Activated CD8-positive, alpha-beta memory T cell treated with anti-CD3 and anti-CD28 coated beads, Interleukin-2, amount 10 ng/mL, durations not matched to agents 7 days and 5 days (primary cell): ENCODE results near the gene MOSPD3. TPM values are rescaled to one million over a fixed set of nuclear protein-coding genes. Genes with fewer than 3 reads are reported as not detected.
"Not testable (repeated sequence)": the region's sequence is repeated elsewhere in the genome, so short reads cannot be mapped to it uniquely, and the experiment has no call there.

ENCODE experiments used
- ATAC-seq: fragments of 150-1000 bp; cut with Tn5 transposase; one replicate; pipeline ENCODE4 v1.10.0; 2021; ENCODE audit warnings: moderate library complexity
- CTCF ChIA-PET: fragments of 350-600 bp; sonication (Branson Sonifier 250); formaldehyde crosslinking; loops from one replicate; lab custom pipeline; 2021; ENCODE audit warnings: antibody characterized with exemption; lab: Charles Lee
- DNase-seq: peaks from one replicate; pipeline ENCODE4 v3.0.0-alpha.2; 2020
- H3K27ac Mint-ChIP-seq: one replicate; pipeline ENCODE4 v1.8.0; 2021; ENCODE audit warnings: mild to moderate bottlenecking, mixed read lengths
- H3K27me3 Mint-ChIP-seq: one replicate; pipeline ENCODE4 v1.8.0; 2021; ENCODE audit warnings: mixed read lengths
- H3K36me3 Mint-ChIP-seq: one replicate; pipeline ENCODE4 v1.8.0; 2021; ENCODE audit warnings: mild to moderate bottlenecking, mixed read lengths
- H3K4me1 Mint-ChIP-seq: one replicate; pipeline ENCODE4 v1.8.0; 2021; ENCODE audit warnings: mixed read lengths
- H3K4me3 Mint-ChIP-seq: one replicate; pipeline ENCODE4 v1.8.0; 2021; ENCODE audit warnings: mild to moderate bottlenecking, moderate library complexity, mixed read lengths
- H3K9me3 Mint-ChIP-seq: one replicate; pipeline ENCODE4 v1.8.0; 2022; ENCODE audit warnings: low read depth, mixed read lengths
- total RNA-seq, 2 experiments: library from RNA; stranded (reverse); gene quantifications; one replicate each; pipeline ENCODE4 v1.2.3, GENCODE V29; 2021

Gene MOSPD3
- 10 to 100 TPM; 22.2 to 28.8 TPM for total RNA-seq

GRCh38 chr7:100611983-100612729 lies at the start of gene MOSPD3:
Gene MOSPD3, plus strand, starts transcription at chr7:100612540. Its CDS starts 252 bp downstream, at chr7:100612792.
- Mint-ChIP-seq H3K4me3 (peak within 1 kb of the TSS; percentile 87), H3K9me3 (no peaks in the 10 kb centered on the region), H3K27ac (peak within 1 kb of the TSS; percentile 100), H3K36me3 (peaks cover 2% of the 10 kb centered on the region), H3K4me1 (peaks cover 22% of the 10 kb centered on the region), H3K27me3 (no peaks in the 10 kb centered on the region)
- peak; percentile 99 for DNase-seq
- ATAC-seq, result peak; percentile 95
- CTCF ChIA-PET, result interaction anchor here (0.7 to 5.3 kb wide), 22 partner anchors 9 to 204 kb away, joined by 3 to 49 read pairs (median 5); partner anchors contain the start of genes FBXO24, GIGYF1, LRCH4 and MEPCE

GRCh38 chr7:100563100-100563564 lies 49.2 kb upstream of the MOSPD3 start:
- CTCF ChIA-PET, result interaction anchor here (0.7 to 11.4 kb wide), 16 partner anchors 8 to 130 kb away, joined by 3 to 154 read pairs (median 4); partner anchors contain the start of genes FBXO24, GIGYF1 and LRCH4
- no peak for ATAC-seq
- Mint-ChIP-seq H3K27ac (no peak overlapping the region), H3K36me3 (peaks cover 17% of the 10 kb centered on the region), H3K4me1 (peaks cover 23% of the 10 kb centered on the region), H3K4me3 (no peak overlapping the region), H3K9me3 (no peaks in the 10 kb centered on the region), H3K27me3 (no peaks in the 10 kb centered on the region)
- no peak for DNase-seq

- no peak overlapping the region for H3K4me3 Mint-ChIP-seq
- DNase-seq (peak; percentile 87), ATAC-seq (peak; percentile 62)
- peaks cover 31% of the 10 kb centered on the region for H3K4me1 Mint-ChIP-seq
- H3K9me3 Mint-ChIP-seq, result no peaks in the 10 kb centered on the region
- H3K27me3 Mint-ChIP-seq, result no peaks in the 10 kb centered on the region
- H3K36me3 Mint-ChIP-seq, result peaks cover 16% of the 10 kb centered on the region
- CTCF ChIA-PET, result interaction anchor here (0.7 to 11.4 kb wide), 29 partner anchors 9 to 425 kb away, joined by 3 to 154 read pairs (median 4); partner anchors contain the start of genes FBXO24, GIGYF1, GNB2 and LRCH4
- H3K27ac Mint-ChIP-seq, result peak overlapping the region; percentile 44
Observed at GRCh38 chr7:100563809-100564400, 48.4 kb upstream of the MOSPD3 start.

GRCh38 chr7:100564405-100564804 lies 47.9 kb upstream of the MOSPD3 start:
- H3K4me3 Mint-ChIP-seq, ATAC-seq, DNase-seq, H3K27ac Mint-ChIP-seq, H3K27me3 Mint-ChIP-seq, H3K9me3 Mint-ChIP-seq: not testable (repeated sequence)
- CTCF ChIA-PET, result interaction anchor here (0.7 to 11.4 kb wide), 28 partner anchors 10 to 426 kb away, joined by 3 to 154 read pairs (median 4); partner anchors contain the start of genes FBXO24, GIGYF1, GNB2 and LRCH4
- peaks cover 13% of the 10 kb centered on the region for H3K36me3 Mint-ChIP-seq
- H3K4me1 Mint-ChIP-seq, result peaks cover 36% of the 10 kb centered on the region

- CTCF ChIA-PET, result interaction anchor here (0.7 to 11.4 kb wide), 17 partner anchors 10 to 426 kb away, joined by 3 to 154 read pairs (median 4); partner anchors contain the start of genes FBXO24, GIGYF1, GNB2 and LRCH4
- ATAC-seq (no peak), DNase-seq (no peak)
- H3K4me3 Mint-ChIP-seq, result no peak overlapping the region
- no peaks in the 10 kb centered on the region for H3K9me3 Mint-ChIP-seq
- H3K27me3 Mint-ChIP-seq, result no peaks in the 10 kb centered on the region
- H3K27ac Mint-ChIP-seq, result no peak overlapping the region
- H3K4me1 Mint-ChIP-seq, result peaks cover 37% of the 10 kb centered on the region
- peaks cover 12% of the 10 kb centered on the region for H3K36me3 Mint-ChIP-seq
Observed at GRCh38 chr7:100565133-100565571, 47.2 kb upstream of the MOSPD3 start.

- DNase-seq (no peak), ATAC-seq (no peak)
- H3K27me3 Mint-ChIP-seq, result no peaks in the 10 kb centered on the region
- H3K4me3 Mint-ChIP-seq, result no peak overlapping the region
- peaks cover 12% of the 10 kb centered on the region for H3K36me3 Mint-ChIP-seq
- H3K4me1 Mint-ChIP-seq, result peaks cover 44% of the 10 kb centered on the region
- peak overlapping the region; percentile 54 for H3K27ac Mint-ChIP-seq
- CTCF ChIA-PET, result interaction anchor here (0.6 to 11.4 kb wide), 11 partner anchors 17 to 159 kb away, joined by 3 to 154 read pairs (median 4); partner anchors contain the start of genes FBXO24, GIGYF1, LRCH4 and NYAP1
- no peaks in the 10 kb centered on the region for H3K9me3 Mint-ChIP-seq
Observed at GRCh38 chr7:100566018-100566531, 46.3 kb upstream of the MOSPD3 start.

GRCh38 chr7:100567031-100567730 lies 45.2 kb upstream of the MOSPD3 start:
- CTCF ChIA-PET, result interaction anchor here (0.9 to 11.4 kb wide), 8 partner anchors 18 to 138 kb away, joined by 3 to 154 read pairs (median 4); partner anchors contain the start of genes AGFG2, FBXO24, GIGYF1 and LRCH4
- Mint-ChIP-seq H3K4me3 (no peak overlapping the region), H3K27ac (peak overlapping the region; percentile 78), H3K9me3 (no peaks in the 10 kb centered on the region), H3K4me1 (peaks cover 49% of the 10 kb centered on the region), H3K36me3 (peaks cover 12% of the 10 kb centered on the region), H3K27me3 (no peaks in the 10 kb centered on the region)
- no peak for DNase-seq
- ATAC-seq, result no peak

- CTCF ChIA-PET, result interaction anchor here (1.2 to 11.4 kb wide), 6 partner anchors 18 to 138 kb away, joined by 3 to 154 read pairs (median 4); partner anchors contain the start of genes FBXO24, LRCH4 and POP7
- H3K27ac Mint-ChIP-seq, result peak overlapping the region; percentile 78
- H3K9me3 Mint-ChIP-seq, result no peaks in the 10 kb centered on the region
- H3K4me1 Mint-ChIP-seq, result peaks cover 49% of the 10 kb centered on the region
- peaks cover 8% of the 10 kb centered on the region for H3K36me3 Mint-ChIP-seq
- ATAC-seq (no peak), DNase-seq (peak; percentile 55)
- no peak overlapping the region for H3K4me3 Mint-ChIP-seq
- H3K27me3 Mint-ChIP-seq, result no peaks in the 10 kb centered on the region
Observed at GRCh38 chr7:100567751-100568175, 44.6 kb upstream of the MOSPD3 start.

GRCh38 chr7:100568176-100568895 lies 44.0 kb upstream of the MOSPD3 start:
- peaks cover 49% of the 10 kb centered on the region for H3K4me1 Mint-ChIP-seq
- H3K4me3 Mint-ChIP-seq, result no peak overlapping the region
- peak overlapping the region; percentile 78 for H3K27ac Mint-ChIP-seq
- ATAC-seq, result no peak
- CTCF ChIA-PET, result interaction anchor here (1.0 to 11.4 kb wide), 9 partner anchors 9 to 137 kb away, joined by 3 to 154 read pairs (median 8); partner anchors contain the start of genes FBXO24, LRCH4 and POP7
- no peak for DNase-seq
- H3K36me3 Mint-ChIP-seq, result peaks cover 6% of the 10 kb centered on the region
- no peaks in the 10 kb centered on the region for H3K9me3 Mint-ChIP-seq
- no peaks in the 10 kb centered on the region for H3K27me3 Mint-ChIP-seq

- CTCF ChIA-PET, result interaction anchor here (0.7 to 11.4 kb wide), 8 partner anchors 10 to 136 kb away, joined by 3 to 154 read pairs (median 8); partner anchors contain the start of genes FBXO24, LRCH4 and POP7
- H3K27ac Mint-ChIP-seq, result peak overlapping the region; percentile 22
- H3K36me3 Mint-ChIP-seq, result peaks cover 4% of the 10 kb centered on the region
Observed at GRCh38 chr7:100568896-100569844, 43.2 kb upstream of the MOSPD3 start.

More at GRCh38 chr7:100568896-100569844, 43.2 kb upstream of the MOSPD3 start:
- peak; percentile 48 for ATAC-seq
- no peaks in the 10 kb centered on the region for H3K9me3 Mint-ChIP-seq
- peak overlapping the region; percentile 16 for H3K4me3 Mint-ChIP-seq
- peak; percentile 73 for DNase-seq
- H3K27me3 Mint-ChIP-seq, result no peaks in the 10 kb centered on the region
- peaks cover 46% of the 10 kb centered on the region for H3K4me1 Mint-ChIP-seq
